Activated T-cell treated with anti-CD3 and anti-CD28 coated beads, Interleukin-2, amount 50 U/mL, for 24 hours (primary cell): ENCODE data around the gene GALNT11.

Experiments
- DNase-seq: peaks from one replicate; pipeline ENCODE4 v3.0.0-alpha.2; 2020
- H3K27ac Mint-ChIP-seq: 2 replicates; pipeline ENCODE4 v1.8.0; 2020; ENCODE audit warnings: mild to moderate bottlenecking, mixed read lengths
- H3K27me3 Mint-ChIP-seq: 2 replicates; pipeline ENCODE4 v1.8.0; 2020; ENCODE audit warnings: mixed read lengths
- H3K36me3 Mint-ChIP-seq: 2 replicates; pipeline ENCODE4 v1.8.0; 2020; ENCODE audit warnings: low read depth, mixed read lengths
- H3K4me1 Mint-ChIP-seq: 2 replicates; pipeline ENCODE4 v1.8.0; 2020; ENCODE audit warnings: low read depth, mixed read lengths
- H3K4me3 Mint-ChIP-seq: 2 replicates; pipeline ENCODE4 v1.8.0; 2020; ENCODE audit warnings: mild to moderate bottlenecking, moderate library complexity, mixed read lengths
- H3K9me3 Mint-ChIP-seq: 2 replicates; pipeline ENCODE4 v1.8.0; 2020; ENCODE audit warnings: mixed read lengths

The GALNT11 gene

DNA sequence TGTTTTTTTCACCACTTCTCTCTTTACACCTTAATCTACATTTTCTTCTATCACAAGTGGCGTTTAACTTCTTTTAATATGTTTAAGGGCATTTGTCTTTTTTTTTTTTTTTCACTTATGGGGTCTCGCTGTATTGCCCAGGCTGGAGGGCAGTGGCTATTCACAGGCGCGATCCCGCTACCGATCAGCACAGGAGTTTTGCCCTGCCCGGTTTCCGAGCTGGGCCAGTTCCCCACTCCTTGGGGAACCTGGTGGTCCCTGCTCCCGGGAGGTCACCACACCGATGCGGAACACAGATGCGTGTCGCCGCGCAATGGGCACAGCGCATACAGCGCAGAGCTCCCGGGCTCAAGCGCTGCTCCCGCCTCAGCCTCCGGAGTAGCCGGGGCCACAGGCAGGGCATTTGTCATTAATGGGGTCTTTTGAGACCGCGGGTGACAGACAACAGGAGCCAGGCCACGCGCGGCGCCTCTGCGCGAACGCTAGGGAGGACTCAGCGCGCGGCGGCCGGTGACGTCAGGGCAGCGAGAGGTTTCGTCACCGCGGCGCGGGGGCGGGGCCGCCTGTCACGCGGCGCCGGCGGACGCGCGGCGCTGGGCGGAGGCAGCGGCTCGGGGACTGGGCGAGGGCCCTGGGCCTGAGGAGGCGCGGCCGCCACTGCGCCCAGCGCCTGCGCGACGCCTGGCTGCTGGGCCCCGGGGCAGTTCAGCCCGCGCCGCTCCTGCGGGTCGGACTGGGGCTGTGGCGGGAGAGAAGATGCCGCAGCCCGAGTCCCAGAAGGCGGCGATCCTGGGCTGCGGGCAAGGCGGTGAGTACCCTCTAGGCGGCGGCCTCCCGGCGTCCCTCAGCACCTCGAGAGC is at the start of gene GALNT11:
Gene GALNT11 (plus strand): TSS at position 598 of the 860 bp plus-strand sequence. CDS start 68,554 bp downstream, outside the sequence.
- Mint-ChIP-seq H3K4me3 (peak within 1 kb of the TSS; percentile 85), H3K27me3 (no peaks in the 10 kb centered on the region)

DNA sequence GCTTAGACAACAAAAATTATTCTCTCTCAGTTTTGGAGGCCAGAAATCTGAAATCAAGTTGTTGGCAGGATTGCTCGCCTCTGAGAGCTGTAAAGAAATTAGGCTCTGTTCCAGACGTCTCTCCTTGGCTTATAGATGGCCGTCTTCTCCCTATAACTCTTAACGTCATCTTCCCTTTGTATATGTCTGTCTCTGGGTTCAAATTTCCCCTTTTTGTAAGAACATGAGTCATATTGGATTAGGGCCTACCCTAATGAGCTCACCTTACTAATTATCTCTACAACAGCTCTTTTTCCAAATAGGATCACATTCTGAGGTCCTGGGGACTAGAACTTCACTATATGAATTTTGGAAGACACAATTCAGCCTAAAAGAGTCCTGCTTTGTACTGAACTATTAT is 46.9 kb upstream of the GALNT11 start:
- Mint-ChIP-seq H3K27ac (no peak overlapping the region), H3K4me3 (no peak overlapping the region), H3K9me3 (no peaks in the 10 kb centered on the region), H3K4me1 (no peaks in the 10 kb centered on the region), H3K36me3 (no peaks in the 10 kb centered on the region), H3K27me3 (peaks cover 3% of the 10 kb centered on the region)
- no peak for DNase-seq

More for the DNA sequence above, at the start of gene GALNT11:
- H3K36me3 Mint-ChIP-seq, result peaks cover 33% of the 10 kb centered on the region
- peaks cover 42% of the 10 kb centered on the region for H3K4me1 Mint-ChIP-seq
- peak within 1 kb of the TSS; percentile 92 for H3K27ac Mint-ChIP-seq
- peak; percentile 94 for DNase-seq
- H3K9me3 Mint-ChIP-seq, result no peaks in the 10 kb centered on the region

DNA sequence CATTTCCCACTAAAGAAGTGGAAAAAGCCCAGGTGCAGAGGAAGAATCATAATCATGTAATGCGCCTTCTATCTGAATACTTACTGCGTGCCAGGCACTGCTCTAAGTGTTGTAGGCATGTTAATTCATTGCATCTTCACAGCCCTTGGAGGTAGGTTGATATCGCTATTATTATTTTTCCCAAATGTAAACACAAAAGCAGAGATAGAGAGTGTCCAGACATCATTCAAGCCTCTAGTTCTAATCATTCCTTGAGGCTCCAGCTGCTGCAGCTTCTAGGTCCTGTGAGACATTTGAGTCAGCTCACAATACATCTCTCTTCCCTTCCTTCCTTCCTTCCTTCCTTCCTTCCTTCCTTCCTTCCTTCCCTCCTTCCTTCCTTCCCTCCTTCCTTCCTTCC is 44.3 kb upstream of the GALNT11 start:
- no peak for DNase-seq
- H3K4me3 Mint-ChIP-seq, result no peak overlapping the region
- H3K27me3 Mint-ChIP-seq, result peaks cover 3% of the 10 kb centered on the region
- no peak overlapping the region for H3K27ac Mint-ChIP-seq
- no peaks in the 10 kb centered on the region for H3K4me1 Mint-ChIP-seq
- no peaks in the 10 kb centered on the region for H3K36me3 Mint-ChIP-seq
- no peaks in the 10 kb centered on the region for H3K9me3 Mint-ChIP-seq

DNA sequence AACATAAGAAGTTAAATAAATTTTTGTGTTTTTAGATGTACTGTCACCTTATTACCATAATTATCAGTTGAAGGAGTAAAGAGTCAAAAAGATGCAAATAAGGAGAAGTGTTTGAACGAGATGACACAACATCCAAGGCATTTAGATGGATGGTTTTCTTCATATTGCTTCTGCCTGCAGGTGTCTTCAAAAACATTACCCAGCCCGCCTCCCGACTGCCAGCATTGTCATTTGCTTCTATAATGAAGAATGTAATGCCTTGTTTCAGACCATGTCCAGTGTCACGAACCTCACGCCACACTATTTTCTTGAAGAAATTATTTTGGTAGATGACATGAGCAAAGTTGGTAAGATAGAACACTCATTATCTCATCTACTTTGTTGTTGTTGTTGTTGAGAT is 42.7 kb upstream of the GALNT11 start:
- no peaks in the 10 kb centered on the region for H3K36me3 Mint-ChIP-seq
- no peak for DNase-seq
- H3K27ac Mint-ChIP-seq, result no peak overlapping the region
- no peaks in the 10 kb centered on the region for H3K4me1 Mint-ChIP-seq
- no peak overlapping the region for H3K4me3 Mint-ChIP-seq
- peaks cover 11% of the 10 kb centered on the region for H3K27me3 Mint-ChIP-seq
- H3K9me3 Mint-ChIP-seq, result no peaks in the 10 kb centered on the region

DNA sequence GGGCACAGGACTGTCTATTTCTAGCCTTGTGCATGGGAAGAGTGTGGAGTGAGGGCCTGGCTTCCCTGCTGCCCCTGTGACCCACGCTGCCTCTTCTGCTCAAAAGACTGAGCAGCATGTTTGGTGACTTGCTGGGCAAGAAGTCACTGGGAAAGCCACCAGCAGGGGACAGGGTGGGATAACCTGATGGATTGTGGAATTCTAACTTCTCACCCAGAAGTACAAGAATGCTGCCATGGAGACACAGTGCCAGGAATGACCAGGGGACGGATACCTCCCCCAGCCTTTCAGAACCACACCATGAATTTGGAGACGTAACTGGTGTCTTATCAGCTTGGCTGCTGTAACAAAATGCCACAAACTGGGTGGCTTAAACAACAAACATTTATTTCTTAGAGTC is 40.9 kb upstream of the GALNT11 start:
- Mint-ChIP-seq H3K27ac (no peak overlapping the region), H3K4me3 (no peak overlapping the region), H3K36me3 (no peaks in the 10 kb centered on the region), H3K4me1 (no peaks in the 10 kb centered on the region), H3K27me3 (peaks cover 11% of the 10 kb centered on the region), H3K9me3 (no peaks in the 10 kb centered on the region)
- DNase-seq, result no peak

DNA sequence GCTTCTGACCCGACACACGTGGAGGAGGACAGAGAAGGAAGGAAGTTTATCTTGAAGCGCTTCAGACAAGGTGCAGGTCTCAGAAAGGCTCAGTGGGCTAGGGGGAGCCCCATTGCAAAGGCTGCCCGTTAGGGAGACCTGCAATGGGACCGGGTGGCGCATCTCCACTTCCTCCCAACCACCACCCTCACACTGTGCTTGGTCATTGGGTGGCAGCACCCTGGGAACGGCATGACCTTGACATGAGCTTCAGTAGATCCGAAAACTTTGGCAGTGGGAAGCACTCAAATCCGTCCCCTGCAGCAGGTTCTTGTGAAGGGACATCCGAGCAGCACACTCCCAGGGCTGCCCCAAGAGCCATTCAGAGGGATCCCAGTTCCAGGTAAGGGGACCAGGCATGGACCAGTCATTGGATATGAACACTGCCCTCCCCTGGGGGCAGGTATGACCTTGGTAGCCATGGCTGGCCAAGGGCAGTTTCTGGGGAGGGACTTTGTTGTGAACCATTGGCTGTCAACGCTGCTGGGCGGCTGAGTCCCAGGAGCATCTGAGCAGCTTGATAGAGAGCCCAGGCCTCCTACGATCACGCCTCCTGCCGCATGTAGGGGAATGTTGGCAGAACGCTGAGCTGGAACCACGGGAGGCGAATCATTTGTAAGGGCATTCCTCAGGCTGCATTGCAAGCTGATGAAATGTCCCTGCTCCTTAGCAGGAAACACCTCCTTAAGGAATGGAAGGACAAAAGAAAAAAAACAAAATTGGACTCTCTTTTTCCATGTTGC is 37.5 kb upstream of the GALNT11 start:
- Mint-ChIP-seq H3K4me3 (no peak overlapping the region), H3K9me3 (no peaks in the 10 kb centered on the region), H3K27me3 (peaks cover 22% of the 10 kb centered on the region), H3K36me3 (no peaks in the 10 kb centered on the region), H3K27ac (no peak overlapping the region), H3K4me1 (peaks cover 3% of the 10 kb centered on the region)
- no peak for DNase-seq

DNA sequence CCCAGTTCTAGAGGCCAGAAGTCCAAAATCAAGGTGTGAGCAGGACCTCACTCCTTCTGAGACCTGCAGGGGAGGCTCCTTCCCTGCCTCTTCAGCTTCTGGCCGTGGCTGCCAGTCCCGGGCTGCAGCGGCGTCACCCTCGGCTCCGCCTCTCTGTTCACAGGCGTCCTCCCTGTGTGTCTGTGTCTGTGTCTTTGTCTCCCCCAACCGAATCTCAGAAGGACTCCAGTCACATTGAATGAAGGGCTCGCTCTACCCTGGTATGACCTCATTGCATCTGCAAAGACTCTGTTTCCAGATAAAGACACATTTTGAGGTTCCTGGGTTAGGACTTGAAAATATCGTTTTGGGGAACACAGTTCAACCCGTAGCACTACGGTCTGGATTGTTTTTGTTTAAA is 33.1 kb upstream of the GALNT11 start:
- no peak overlapping the region for H3K27ac Mint-ChIP-seq
- peaks cover 28% of the 10 kb centered on the region for H3K27me3 Mint-ChIP-seq
- H3K4me1 Mint-ChIP-seq, result peaks cover 9% of the 10 kb centered on the region
- H3K4me3 Mint-ChIP-seq, result no peak overlapping the region
- no peaks in the 10 kb centered on the region for H3K9me3 Mint-ChIP-seq
- no peaks in the 10 kb centered on the region for H3K36me3 Mint-ChIP-seq
- peak; percentile 43 for DNase-seq

DNA sequence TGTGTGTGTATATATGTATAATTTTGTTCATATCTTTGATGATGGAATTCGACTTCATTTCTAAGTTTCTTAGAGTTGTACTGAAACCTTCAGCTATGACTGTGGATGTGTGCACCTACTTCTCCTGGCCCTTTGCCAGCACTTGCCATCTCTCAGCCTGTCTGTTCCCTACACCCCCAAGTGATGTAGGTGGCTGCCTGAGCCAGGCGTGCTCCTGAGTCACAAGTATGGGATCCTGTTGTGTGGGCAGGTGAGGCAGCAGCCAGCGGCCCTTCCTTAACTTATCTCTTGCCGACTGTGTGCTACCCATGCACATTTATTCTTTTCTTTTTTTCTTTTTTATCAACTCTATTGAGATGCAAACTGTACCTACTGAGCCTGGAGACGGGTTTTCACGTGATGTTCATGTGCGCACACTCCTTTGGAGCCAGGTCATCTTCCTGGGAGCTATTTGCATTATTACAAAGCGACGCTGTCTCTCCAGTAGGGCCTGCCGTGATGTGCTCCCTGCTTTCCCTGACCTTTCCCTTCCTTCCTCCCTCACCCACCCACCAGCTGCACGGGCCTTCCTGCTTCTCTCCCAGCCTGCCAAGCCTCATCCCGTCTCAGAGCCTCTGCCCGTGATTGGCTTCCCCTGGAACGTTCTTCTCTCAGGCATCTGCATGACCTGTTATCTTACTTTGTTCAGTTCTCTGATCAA is 31.3 kb upstream of the GALNT11 start:
- DNase-seq, result peak; percentile 39
- no peaks in the 10 kb centered on the region for H3K36me3 Mint-ChIP-seq
- H3K9me3 Mint-ChIP-seq, result no peaks in the 10 kb centered on the region
- no peak overlapping the region for H3K27ac Mint-ChIP-seq
- H3K27me3 Mint-ChIP-seq, result peaks cover 32% of the 10 kb centered on the region
- peaks cover 9% of the 10 kb centered on the region for H3K4me1 Mint-ChIP-seq
- H3K4me3 Mint-ChIP-seq, result no peak overlapping the region

DNA sequence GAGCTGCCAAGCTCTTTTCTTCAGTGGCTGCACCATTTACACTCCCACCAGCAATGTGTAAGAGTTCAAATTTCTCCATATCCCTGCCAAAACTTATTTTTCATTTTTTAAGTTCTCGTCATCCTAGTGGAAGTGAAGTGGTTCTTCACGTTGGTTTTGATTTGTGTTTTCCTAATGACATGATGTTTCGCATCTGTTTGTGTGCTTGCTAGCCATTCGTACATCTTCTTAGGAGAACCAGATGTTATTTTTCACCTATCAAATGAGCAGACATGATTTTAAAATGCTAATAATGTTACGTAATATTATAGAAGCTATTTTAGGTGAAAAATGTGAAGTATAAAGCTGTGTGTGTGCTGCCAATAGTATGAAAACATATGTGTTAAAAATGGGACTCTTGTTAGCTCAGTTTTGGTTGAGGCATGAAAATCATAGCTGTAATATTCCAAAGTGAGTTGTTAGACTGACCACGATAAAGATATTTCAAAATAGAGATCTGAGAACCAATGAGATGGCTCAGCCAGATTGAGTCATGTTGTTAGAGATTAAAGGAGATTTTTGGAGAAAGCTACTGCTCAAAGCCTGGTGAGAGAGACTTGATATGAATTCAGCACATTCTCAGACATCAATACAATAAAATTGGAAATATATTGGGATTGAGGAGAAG is 25.9 kb upstream of the GALNT11 start:
- no peaks in the 10 kb centered on the region for H3K9me3 Mint-ChIP-seq
- H3K27me3 Mint-ChIP-seq, result peaks cover 31% of the 10 kb centered on the region
- no peaks in the 10 kb centered on the region for H3K4me1 Mint-ChIP-seq
- DNase-seq, result no peak
- H3K4me3 Mint-ChIP-seq, result no peak overlapping the region
- no peak overlapping the region for H3K27ac Mint-ChIP-seq
- H3K36me3 Mint-ChIP-seq, result no peaks in the 10 kb centered on the region

DNA sequence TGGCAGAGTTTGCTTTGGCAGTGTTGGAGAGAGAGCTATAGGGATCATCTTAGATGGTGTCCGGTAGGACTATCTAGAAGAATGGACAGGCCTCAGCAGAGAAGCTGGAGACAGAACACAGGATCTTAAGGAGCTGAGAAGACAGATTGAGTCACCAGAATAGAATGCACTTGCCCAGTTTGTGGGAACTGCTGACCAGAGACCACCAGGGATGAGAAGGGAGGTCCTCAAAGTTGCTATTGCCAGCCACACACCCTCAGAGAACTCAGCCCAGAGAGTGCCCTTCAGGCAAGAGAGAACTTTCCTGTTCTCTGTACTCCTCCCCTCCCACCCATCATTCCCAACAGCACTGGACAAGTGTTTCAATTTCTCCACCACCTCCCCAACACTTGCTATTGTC is 25.3 kb upstream of the GALNT11 start:
- H3K4me1 Mint-ChIP-seq, result no peaks in the 10 kb centered on the region
- no peaks in the 10 kb centered on the region for H3K9me3 Mint-ChIP-seq
- H3K36me3 Mint-ChIP-seq, result no peaks in the 10 kb centered on the region
- no peak for DNase-seq
- H3K27me3 Mint-ChIP-seq, result peaks cover 29% of the 10 kb centered on the region
- H3K4me3 Mint-ChIP-seq, result no peak overlapping the region
- H3K27ac Mint-ChIP-seq, result no peak overlapping the region

DNA sequence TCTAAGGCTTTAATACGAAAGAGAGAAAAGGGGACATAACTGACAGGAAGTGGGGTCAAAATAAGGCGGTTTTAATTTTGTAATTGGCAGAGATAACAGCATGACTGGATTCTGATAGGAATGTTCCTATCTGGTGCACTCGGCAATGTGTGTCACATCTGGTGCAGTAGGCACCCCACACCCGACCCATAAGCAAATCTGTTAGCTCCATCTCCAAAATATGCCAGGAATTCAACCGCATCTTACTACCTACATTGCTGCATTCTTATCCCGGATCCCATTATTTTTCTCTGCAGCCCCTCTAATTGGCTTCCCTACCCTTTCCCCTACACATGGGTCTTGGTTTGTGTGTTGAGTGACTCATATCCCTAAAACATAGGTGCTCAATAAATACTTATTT is 19.1 kb upstream of the GALNT11 start:
- Mint-ChIP-seq H3K36me3 (no peaks in the 10 kb centered on the region), H3K4me3 (no peak overlapping the region), H3K9me3 (no peaks in the 10 kb centered on the region), H3K27me3 (peaks cover 12% of the 10 kb centered on the region), H3K27ac (no peak overlapping the region), H3K4me1 (no peaks in the 10 kb centered on the region)
- no peak for DNase-seq

DNA sequence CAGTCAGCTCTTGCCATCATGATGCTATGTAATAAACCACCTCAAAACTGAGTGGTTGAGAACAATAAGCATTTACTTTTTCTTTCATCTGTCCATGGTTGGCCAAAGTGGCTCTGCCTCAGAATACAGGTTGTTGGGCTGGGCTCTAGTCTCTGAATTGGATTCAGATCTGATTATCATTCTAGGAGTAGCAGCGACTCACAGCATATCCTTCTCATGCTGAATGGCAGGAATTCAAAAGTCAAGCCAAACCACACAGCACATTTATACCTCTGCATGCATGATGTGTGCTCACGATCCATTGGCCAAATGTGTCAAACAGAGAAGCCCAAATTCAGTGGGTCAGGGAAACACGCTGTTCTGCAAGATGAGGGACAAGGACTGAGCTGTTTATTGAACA is 13.6 kb upstream of the GALNT11 start:
- H3K4me1 Mint-ChIP-seq, result no peaks in the 10 kb centered on the region
- no peak overlapping the region for H3K4me3 Mint-ChIP-seq
- H3K27ac Mint-ChIP-seq, result no peak overlapping the region
- H3K9me3 Mint-ChIP-seq, result no peaks in the 10 kb centered on the region
- no peaks in the 10 kb centered on the region for H3K36me3 Mint-ChIP-seq
- DNase-seq, result no peak
- H3K27me3 Mint-ChIP-seq, result peaks cover 3% of the 10 kb centered on the region

DNA sequence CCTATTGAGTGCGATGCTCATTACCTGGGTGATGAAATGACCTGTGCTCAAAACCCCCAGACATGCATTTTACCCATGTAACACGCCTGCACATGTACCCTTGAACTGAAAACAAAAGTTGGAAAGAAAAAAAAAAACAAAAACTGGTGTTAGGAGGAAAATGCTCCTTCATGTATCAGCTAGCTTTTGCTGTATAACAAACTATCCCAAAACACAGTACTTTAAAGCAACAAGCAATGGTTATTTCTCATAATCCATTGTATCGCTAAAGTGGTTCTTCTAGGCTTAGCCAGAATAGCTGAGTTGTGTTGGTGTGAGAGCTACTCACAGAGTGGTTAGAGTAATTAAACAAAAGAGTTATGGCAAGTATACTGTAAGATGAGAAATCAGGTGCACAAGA is 12.2 kb upstream of the GALNT11 start:
- H3K4me3 Mint-ChIP-seq, result no peak overlapping the region
- H3K4me1 Mint-ChIP-seq, result no peaks in the 10 kb centered on the region
- H3K9me3 Mint-ChIP-seq, result no peaks in the 10 kb centered on the region
- no peaks in the 10 kb centered on the region for H3K36me3 Mint-ChIP-seq
- no peak overlapping the region for H3K27ac Mint-ChIP-seq
- DNase-seq, result no peak
- peaks cover 3% of the 10 kb centered on the region for H3K27me3 Mint-ChIP-seq

DNA sequence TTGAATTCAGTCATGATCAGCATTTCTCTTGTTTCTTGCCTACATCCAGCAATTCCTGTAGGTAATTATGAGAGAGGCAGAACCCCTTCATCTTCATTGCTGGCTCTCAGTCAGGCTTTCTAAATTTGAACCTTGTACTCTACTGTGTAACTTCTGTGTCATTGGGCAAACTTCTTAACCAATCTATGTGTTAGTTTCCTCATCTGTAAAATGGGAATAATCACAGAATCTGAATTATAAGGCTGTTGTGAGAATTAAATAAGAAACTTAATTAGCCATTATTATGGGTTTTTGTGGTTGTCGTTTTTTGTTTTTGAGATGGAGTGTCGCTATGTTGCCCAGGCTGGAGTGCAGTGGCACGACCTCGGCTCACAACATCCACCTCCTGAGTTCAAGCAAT is 11.5 kb upstream of the GALNT11 start:
- no peak overlapping the region for H3K27ac Mint-ChIP-seq
- H3K9me3 Mint-ChIP-seq, result no peaks in the 10 kb centered on the region
- DNase-seq, result no peak
- no peaks in the 10 kb centered on the region for H3K4me1 Mint-ChIP-seq
- no peaks in the 10 kb centered on the region for H3K36me3 Mint-ChIP-seq
- H3K27me3 Mint-ChIP-seq, result peaks cover 3% of the 10 kb centered on the region
- H3K4me3 Mint-ChIP-seq, result no peak overlapping the region
